ENCODE measurements around the gene DUSP1.

DNA sequence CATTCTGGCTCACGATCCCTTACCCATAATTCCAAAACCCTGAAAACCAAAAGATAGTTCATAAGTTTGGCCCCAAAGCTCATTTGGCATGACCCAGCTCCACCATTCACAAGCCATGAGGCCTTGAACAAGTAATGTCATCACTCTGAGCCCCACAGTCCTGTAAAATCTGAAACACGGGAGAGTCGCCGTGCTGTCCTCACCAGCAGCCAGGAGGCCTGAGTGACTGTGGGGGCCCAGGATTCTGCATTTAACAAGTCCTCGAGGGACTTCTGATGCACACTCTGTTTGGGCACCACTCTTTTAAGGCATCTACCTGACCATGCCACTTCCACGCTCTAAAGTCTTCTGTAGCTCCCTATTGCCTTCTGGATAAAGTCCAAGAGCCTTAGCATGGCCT lies 40.8 kb downstream of the DUSP1 start:
- TF ChIP-seq, protein P1, sequence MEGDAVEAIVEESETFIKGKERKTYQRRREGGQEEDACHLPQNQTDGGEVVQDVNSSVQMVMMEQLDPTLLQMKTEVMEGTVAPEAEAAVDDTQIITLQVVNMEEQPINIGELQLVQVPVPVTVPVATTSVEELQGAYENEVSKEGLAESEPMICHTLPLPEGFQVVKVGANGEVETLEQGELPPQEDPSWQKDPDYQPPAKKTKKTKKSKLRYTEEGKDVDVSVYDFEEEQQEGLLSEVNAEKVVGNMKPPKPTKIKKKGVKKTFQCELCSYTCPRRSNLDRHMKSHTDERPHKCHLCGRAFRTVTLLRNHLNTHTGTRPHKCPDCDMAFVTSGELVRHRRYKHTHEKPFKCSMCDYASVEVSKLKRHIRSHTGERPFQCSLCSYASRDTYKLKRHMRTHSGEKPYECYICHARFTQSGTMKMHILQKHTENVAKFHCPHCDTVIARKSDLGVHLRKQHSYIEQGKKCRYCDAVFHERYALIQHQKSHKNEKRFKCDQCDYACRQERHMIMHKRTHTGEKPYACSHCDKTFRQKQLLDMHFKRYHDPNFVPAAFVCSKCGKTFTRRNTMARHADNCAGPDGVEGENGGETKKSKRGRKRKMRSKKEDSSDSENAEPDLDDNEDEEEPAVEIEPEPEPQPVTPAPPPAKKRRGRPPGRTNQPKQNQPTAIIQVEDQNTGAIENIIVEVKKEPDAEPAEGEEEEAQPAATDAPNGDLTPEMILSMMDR (IDR thresholded peaks at IDR 0.05 in 2 of 3, conservative IDR thresholded peaks at IDR 0.05 in 1 of 3; ENCODE audit: borderline replicate concordance in 1 of 3, insufficient read depth in 1 of 3, low read depth in 2 of 3, low read length in 2 of 3), result no peak
- TF ChIP-seq POLR2A (IDR thresholded peaks at IDR 0.05; ENCODE audit: borderline replicate concordance, extremely low read depth, insufficient read depth, insufficient read length) (no peak), ZNF274 (IDR thresholded peaks at IDR 0.05; ENCODE audit: low read depth, low read length) (no peak), POLR2AphosphoS5 (IDR thresholded peaks at IDR 0.05; ENCODE audit: low read depth, low read length) (no peak), EZH2phosphoT487 (IDR thresholded peaks at IDR 0.05; ENCODE audit: borderline replicate concordance) (no peak), EZH2 (IDR thresholded peaks at IDR 0.05) (no peak), JUND (IDR thresholded peaks at IDR 0.05) (no peak), SIN3A (IDR thresholded peaks at IDR 0.05; ENCODE audit: low read depth) (no peak), TCF7L2 (IDR thresholded peaks at IDR 0.05; ENCODE audit: borderline replicate concordance, extremely low read depth, insufficient read depth, insufficient read length) (no peak), CBX3 (IDR thresholded peaks at IDR 0.05; ENCODE audit: low read depth) (no peak)
- TF ChIP-seq, protein P2, sequence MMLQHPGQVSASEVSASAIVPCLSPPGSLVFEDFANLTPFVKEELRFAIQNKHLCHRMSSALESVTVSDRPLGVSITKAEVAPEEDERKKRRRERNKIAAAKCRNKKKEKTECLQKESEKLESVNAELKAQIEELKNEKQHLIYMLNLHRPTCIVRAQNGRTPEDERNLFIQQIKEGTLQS (IDR thresholded peaks at IDR 0.05), result no peak
- TF ChIP-seq, protein P3, sequence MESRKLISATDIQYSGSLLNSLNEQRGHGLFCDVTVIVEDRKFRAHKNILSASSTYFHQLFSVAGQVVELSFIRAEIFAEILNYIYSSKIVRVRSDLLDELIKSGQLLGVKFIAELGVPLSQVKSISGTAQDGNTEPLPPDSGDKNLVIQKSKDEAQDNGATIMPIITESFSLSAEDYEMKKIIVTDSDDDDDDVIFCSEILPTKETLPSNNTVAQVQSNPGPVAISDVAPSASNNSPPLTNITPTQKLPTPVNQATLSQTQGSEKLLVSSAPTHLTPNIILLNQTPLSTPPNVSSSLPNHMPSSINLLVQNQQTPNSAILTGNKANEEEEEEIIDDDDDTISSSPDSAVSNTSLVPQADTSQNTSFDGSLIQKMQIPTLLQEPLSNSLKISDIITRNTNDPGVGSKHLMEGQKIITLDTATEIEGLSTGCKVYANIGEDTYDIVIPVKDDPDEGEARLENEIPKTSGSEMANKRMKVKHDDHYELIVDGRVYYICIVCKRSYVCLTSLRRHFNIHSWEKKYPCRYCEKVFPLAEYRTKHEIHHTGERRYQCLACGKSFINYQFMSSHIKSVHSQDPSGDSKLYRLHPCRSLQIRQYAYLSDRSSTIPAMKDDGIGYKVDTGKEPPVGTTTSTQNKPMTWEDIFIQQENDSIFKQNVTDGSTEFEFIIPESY (IDR thresholded peaks at IDR 0.05; ENCODE audit: extremely low read depth, insufficient replicate concordance, low read length), result no peak

Measured in HCT116 (cell line).